Keratinocyte (primary cell): ENCODE results near the gene ZNF695. TPM values are rescaled to one million over a fixed set of nuclear protein-coding genes. Genes with fewer than 3 reads are reported as not detected.

Experiments
- DNase-seq: peaks from one replicate; pipeline ENCODE4 v3.0.0-alpha.2; 2011; ENCODE audit warnings: low read depth, missing footprints, low spot score
- FAIRE-seq: peaks from 2 replicates; lab custom pipeline; 2011; peaks lifted over from hg19 to GRCh38; lab: Jason Lieb, UNC
- H2AFZ ChIP-seq: 2 replicates; pipeline ENCODE4 v1.6.0; 2012; ENCODE audit warnings: low read length, control low read depth, inconsistent platforms; ENCODE audit not compliant: control insufficient read depth
- H3K27ac ChIP-seq: 2 replicates; pipeline ENCODE4 v1.5.1; 2011; ENCODE audit warnings: low read length; ENCODE audit not compliant: control insufficient read depth, insufficient read depth
- H3K27me3 ChIP-seq: 3 replicates; pipeline ENCODE4 v1.6.0; 2011; ENCODE audit warnings: low read length; ENCODE audit not compliant: control insufficient read depth, insufficient read depth; ENCODE audit errors: extremely low read depth
- H3K36me3 ChIP-seq, 2 experiments: 2 replicates in 1 of 2; 3 replicates in 1 of 2; pipeline ENCODE4 v1.5.1; 2011; ENCODE audit warnings: low read length in 2 of 2, mild to moderate bottlenecking in 1 of 2; ENCODE audit not compliant: control insufficient read depth in 2 of 2, insufficient read depth in 2 of 2; ENCODE audit errors: extremely low read depth in 1 of 2
- H3K4me1 ChIP-seq: 3 replicates; pipeline ENCODE4 v1.5.1; 2011; ENCODE audit warnings: low read length; ENCODE audit not compliant: control insufficient read depth, insufficient read depth; ENCODE audit errors: extremely low read depth
- H3K4me2 ChIP-seq: 3 replicates; pipeline ENCODE4 v1.6.0; 2011; ENCODE audit warnings: low read depth, low read length; ENCODE audit not compliant: control insufficient read depth, insufficient read depth; ENCODE audit errors: extremely low read depth
- H3K4me3 ChIP-seq, 3 experiments: fragments of 200-600 bp in 1 of 3; sonication (generic) in 1 of 3; 2 replicates in 2 of 3; 3 replicates in 1 of 3; pipeline ENCODE4 v1.5.1; 2011 to 2016; ENCODE audit warnings: low read length in 3 of 3, mild to moderate bottlenecking in 3 of 3, control low read depth in 2 of 3, inconsistent platforms in 1 of 3, low read depth in 1 of 3, mixed read lengths in 1 of 3, mixed run types in 1 of 3, moderate library complexity in 1 of 3; ENCODE audit not compliant: control insufficient read depth in 2 of 3, insufficient read depth in 2 of 3; ENCODE audit errors: extremely low read depth in 1 of 3
- H3K79me2 ChIP-seq: 2 replicates; pipeline ENCODE4 v1.6.0; 2012; ENCODE audit warnings: low read length; ENCODE audit not compliant: control insufficient read depth, insufficient read depth
- H3K9ac ChIP-seq: 3 replicates; pipeline ENCODE4 v1.6.0; 2011; ENCODE audit warnings: low read length; ENCODE audit not compliant: control insufficient read depth, insufficient read depth; ENCODE audit errors: extremely low read depth
- H3K9me1 ChIP-seq: 3 replicates; pipeline ENCODE4 v1.6.0; 2011; ENCODE audit warnings: low read length; ENCODE audit not compliant: control insufficient read depth, insufficient read depth; ENCODE audit errors: extremely low read depth
- H3K9me3 ChIP-seq: 2 replicates; pipeline ENCODE4 v1.5.1; 2012; ENCODE audit warnings: low read depth, low read length; ENCODE audit not compliant: control insufficient read depth
- H4K20me1 ChIP-seq: 3 replicates; pipeline ENCODE4 v1.6.0; 2011; ENCODE audit warnings: low read length; ENCODE audit not compliant: control insufficient read depth, insufficient read depth; ENCODE audit errors: extremely low read depth
- CTCF ChIP-seq, 3 experiments: IDR thresholded peaks in 1 of 3; conservative IDR thresholded peaks in 1 of 3; optimal IDR thresholded peaks in 1 of 3; 2 replicates in 2 of 3; 3 replicates in 1 of 3; pipeline versions ENCODE3 to v1.5.1; 2011; ENCODE audit warnings: low read length in 3 of 3, mild to moderate bottlenecking in 3 of 3, moderate library complexity in 2 of 3, control low read depth in 1 of 3, inconsistent platforms in 1 of 3; ENCODE audit not compliant: insufficient read depth in 2 of 3; ENCODE audit errors: extremely low read depth in 1 of 3
- EZH2 ChIP-seq: IDR thresholded peaks from one replicate; pipeline ENCODE4 v1.6.1; 2012; ENCODE audit warnings: inconsistent platforms, mild to moderate bottlenecking, low read length, moderate library complexity
- dilution Hi-C: fragments of 300-500 bp; cut with MboI; formaldehyde crosslinking; loops from one replicate; pipeline ENCODE4 v1.7.0; 2020; ENCODE audit warnings: low sequenced_read_pairs; ENCODE audit not compliant: extremely low pct_ligation_motif_present
- polyA plus RNA-seq, 5 experiments: library from polyadenylated mRNA; depleted of rRNA in 3 of 5; stranded (reverse) in 3 of 5; stranded (forward) in 1 of 5; unstranded in 1 of 5; fragments of >200 nt; gene quantifications; 1 replicate in 1 of 5; 2 replicates in 3 of 5; 3 replicates in 1 of 5; pipeline versions ENCODE4 v1.2.1 to v1.2.3, GENCODE V29; 2011 to 2012; ENCODE audit warnings: missing spikeins in 2 of 5, low read depth in 1 of 5, low replicate concordance in 1 of 5

Gene ZNF695
- polyA plus RNA-seq, 1 donor (not counting 4 experiments of a cell fraction or from before 2014, with no cell fraction given) = 0.89 TPM

DNA sequence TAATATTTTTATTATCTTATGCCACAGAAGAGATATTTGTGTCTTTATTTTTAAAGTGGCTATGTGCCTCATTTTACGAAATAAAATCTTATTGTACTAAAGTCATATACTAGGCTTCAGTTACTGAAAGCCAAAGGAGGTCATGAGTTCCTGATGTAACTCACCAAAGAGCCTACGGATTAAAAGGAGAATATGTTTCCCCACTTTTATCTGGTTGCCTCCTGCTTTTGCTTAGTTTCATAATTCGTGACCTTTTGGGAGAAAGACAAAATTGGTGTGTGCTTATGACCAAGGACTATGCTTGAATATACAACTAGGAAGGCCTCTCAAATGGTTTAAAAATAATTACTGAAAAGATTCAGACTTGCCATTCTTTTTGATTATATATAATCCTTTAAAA lies 57.9 kb downstream of the ZNF695 start:
- H2AFZ ChIP-seq = no peak overlapping the region
- no peaks in the 10 kb centered on the region for H4K20me1 ChIP-seq
- no peak overlapping the region for H3K4me2 ChIP-seq
- dilution Hi-C loops = no loop called here
- no peaks in the 10 kb centered on the region for H3K27me3 ChIP-seq
- DNase-seq = no peak
- no peaks in the 10 kb centered on the region for H3K79me2 ChIP-seq
- H3K9ac ChIP-seq = no peak overlapping the region
- FAIRE-seq = no peak
- H3K9me1 ChIP-seq = no peaks in the 10 kb centered on the region
- H3K27ac ChIP-seq = no peak overlapping the region
- no peak overlapping the region for H3K4me3 ChIP-seq
- no peaks in the 10 kb centered on the region for H3K9me3 ChIP-seq
- TF ChIP-seq CTCF (optimal IDR thresholded peaks at IDR 0.05 in 1 of 3, IDR thresholded peaks at IDR 0.05 in 1 of 3, conservative IDR thresholded peaks at IDR 0.05 in 1 of 3; ENCODE audit: extremely low read depth in 1 of 3, insufficient read depth in 2 of 3, low read length in 3 of 3) (no peak), EZH2 (no peak)
- H3K4me1 ChIP-seq = no peaks in the 10 kb centered on the region
- no peaks in the 10 kb centered on the region for H3K36me3 ChIP-seq

DNA sequence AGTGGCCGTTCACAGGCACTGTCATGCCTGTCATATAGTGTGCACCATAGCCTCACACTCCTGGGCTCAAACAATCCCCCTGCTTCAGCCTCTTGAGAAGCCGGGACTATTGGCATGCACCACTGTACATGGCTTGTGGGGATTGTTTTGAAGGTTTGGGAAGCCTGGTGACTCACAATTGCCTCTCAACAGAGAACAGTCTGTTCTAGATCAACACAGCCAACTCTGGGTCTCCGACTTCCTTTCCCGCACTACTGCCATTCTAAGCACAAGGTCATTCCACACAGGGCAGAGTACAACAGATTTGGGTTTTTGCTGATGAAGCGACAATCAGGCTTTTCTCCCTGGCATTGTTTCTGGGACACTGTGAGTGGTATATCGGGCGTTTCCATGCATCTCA lies 60.6 kb downstream of the ZNF695 start:
- FAIRE-seq (no peak), DNase-seq (no peak)
- Histone ChIP-seq H3K36me3 (no peaks in the 10 kb centered on the region), H2AFZ (no peak overlapping the region), H3K4me3 (no peak overlapping the region), H3K79me2 (no peaks in the 10 kb centered on the region), H3K27ac (no peak overlapping the region), H3K4me1 (no peaks in the 10 kb centered on the region), H3K9ac (no peak overlapping the region), H3K27me3 (no peaks in the 10 kb centered on the region), H3K4me2 (no peak overlapping the region), H4K20me1 (no peaks in the 10 kb centered on the region), H3K9me3 (no peaks in the 10 kb centered on the region), H3K9me1 (no peaks in the 10 kb centered on the region)
- dilution Hi-C loops = no loop called here
- TF ChIP-seq CTCF (optimal IDR thresholded peaks at IDR 0.05 in 1 of 3, IDR thresholded peaks at IDR 0.05 in 1 of 3, conservative IDR thresholded peaks at IDR 0.05 in 1 of 3; ENCODE audit: extremely low read depth in 1 of 3, insufficient read depth in 2 of 3, low read length in 3 of 3) (no peak), EZH2 (no peak)
